Measurements from ENCODE around the gene TNRC6C.
"Not testable (repeated sequence)": the region's sequence is repeated elsewhere in the genome, so short reads cannot be mapped to it uniquely, and the experiment has no call there.

Gene TNRC6C

DNA sequence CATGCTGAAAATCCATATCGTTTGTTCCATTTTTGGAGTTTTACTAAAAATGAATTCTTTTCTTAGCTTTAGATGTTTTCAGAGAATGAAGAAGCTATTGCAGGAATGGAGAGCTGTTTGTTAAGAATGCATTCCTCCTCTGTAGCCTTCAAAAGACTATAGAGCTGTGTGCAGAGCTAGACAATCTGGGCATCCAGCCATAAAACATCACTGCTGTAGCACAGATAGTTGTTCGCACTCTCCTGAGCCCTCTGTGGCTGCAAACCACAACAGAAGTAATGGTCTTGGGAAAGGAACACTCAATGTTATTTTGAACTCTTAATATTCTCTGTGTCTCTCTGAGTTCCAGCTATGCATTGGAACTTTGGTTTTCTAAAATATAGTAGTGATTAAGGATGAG lies 4.9 kb downstream of the TNRC6C start:
- peak; percentile 70 for DNase-seq (ENCODE audit: low spot score)

DNA sequence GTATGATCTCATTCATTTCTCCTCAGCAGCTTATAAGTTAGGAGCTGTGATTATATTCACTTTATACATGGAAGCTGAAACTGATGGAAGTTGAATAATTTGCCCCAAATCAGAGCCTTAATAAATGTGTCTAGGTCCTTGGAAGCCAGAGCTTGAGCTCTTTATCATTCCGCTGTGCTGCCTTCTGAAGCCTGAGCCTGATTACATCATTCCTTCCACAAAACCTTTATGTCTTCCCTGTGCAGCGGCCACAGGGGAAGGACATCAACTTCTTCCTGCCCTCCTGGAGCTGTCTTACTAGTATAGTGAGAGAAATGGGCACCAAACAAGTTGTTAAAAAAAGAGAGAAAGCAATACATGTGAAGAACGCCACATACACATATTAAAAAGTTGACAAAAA lies 6.8 kb downstream of the TNRC6C start:
- no peak for DNase-seq (ENCODE audit: low spot score)

DNA sequence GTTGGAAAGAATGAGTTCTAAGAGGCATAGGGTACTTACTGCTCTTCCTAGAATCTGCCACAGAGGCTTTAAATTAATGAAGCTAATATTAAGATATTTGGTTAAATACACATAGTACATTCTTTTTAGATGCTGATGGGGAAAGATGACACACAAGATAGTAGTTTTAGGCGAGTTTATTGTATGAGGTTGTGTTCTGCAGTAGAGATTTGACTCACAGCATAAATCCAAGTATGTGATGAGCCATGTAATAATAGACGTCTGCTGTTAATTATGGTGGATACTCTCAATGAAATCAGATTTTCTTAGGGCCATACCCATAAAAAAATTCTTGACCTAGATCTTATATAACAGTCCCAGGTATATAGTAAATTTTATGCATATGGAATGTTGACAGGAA lies 8.0 kb downstream of the TNRC6C start:
- no peak for DNase-seq (ENCODE audit: low spot score)

DNA sequence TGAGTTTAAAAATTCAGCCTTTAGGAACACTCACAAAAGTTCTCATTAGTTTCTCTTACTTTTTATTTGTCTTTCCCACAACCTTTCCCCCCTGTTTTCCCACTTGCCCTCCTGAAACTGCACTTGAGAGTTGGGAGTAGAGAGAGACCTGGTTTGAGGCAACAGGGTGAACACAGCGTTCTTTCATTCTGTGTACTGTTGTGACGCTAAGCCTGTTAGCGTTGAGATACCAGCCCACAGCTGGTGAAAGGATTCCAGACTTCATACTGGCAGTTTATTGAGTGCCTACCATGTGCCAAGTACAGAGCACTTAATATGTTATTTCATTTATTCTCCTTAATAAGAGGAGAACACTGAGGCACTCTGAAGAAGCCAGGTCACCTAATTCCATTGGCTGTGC lies 10.3 kb downstream of the TNRC6C start:
- DNase-seq (ENCODE audit: low spot score) = no peak

DNA sequence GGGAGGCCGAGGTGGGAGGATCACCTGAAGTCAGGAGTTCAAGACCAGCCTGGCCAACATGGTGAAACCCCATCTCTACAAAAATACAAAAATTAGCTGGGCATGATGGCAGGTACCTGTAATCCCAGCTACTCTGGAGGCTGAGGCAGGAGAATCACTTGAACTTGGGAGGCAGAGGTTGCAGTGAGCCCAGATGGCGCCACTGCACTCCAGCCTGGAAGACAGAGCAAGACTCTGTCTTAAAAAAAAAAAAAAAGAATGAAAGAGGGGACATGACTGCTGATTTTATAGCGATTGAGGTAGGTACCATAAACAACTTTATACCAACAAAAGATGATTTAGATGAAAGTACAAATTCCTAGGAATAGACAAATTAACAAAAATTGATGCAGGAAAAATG lies 13.8 kb downstream of the TNRC6C start:
- DNase-seq (ENCODE audit: low spot score) = not testable (repeated sequence)

DNA sequence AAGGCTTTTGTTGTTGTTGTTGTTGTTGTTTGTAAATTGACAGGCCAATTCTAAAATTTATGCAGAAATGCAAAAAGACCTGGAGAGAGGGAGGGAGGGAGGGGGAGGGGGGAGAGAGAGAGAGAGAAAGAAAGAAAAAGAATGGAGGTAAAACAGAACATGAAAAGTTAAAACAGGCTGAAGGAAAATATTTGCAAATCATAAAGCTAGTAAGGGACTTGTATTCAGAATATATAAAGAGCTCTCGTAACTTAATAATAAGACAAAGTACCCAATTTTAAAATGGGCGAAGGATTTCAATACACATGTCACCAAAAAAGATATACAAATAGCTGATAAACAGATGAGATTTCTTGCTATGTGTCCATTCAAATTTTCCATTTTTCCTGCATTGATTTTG lies 15.4 kb downstream of the TNRC6C start:
- DNase-seq (ENCODE audit: low spot score) = no peak

DNA sequence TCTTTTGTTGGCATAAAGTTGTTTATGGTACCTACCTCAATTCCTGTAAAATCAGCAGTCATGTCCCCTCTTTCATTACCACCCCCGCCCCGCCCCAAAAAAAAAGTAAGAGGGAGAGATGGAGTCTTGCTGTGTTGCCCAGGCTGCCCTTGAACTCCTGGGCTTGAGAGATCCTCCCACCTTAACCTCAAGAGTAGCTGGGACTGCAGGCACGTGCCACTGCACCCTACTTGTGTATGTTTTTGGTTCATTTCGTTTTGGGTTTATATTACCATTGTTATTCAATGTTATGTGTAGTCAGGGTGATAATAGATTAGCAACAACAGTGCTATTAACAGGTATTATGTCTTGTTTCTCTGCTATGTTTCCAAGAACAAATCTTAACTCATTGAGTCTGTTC lies 15.9 kb downstream of the TNRC6C start:
- DNase-seq (ENCODE audit: low spot score) = no peak

DNA sequence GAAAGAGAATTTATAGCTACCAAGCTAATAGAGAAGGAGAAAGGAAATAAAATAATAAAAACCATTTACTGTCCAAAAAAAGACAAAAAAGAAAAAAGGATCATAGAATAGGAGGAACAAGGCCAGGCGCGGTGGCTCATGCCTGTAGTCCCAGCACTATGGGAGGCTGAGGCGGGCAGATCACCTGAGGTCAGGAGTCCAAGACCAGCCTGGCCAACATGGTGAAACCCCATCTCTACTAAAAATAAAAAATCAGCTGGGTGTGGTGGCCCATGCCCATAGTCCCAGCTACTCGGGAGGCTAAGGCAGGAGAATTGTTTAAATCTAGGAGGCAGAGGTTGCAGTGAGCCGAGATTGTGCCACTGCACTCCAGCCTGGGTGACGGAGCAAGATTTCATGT lies 23.9 kb downstream of the TNRC6C start:
- not testable (repeated sequence) for DNase-seq (ENCODE audit: low spot score)

DNA sequence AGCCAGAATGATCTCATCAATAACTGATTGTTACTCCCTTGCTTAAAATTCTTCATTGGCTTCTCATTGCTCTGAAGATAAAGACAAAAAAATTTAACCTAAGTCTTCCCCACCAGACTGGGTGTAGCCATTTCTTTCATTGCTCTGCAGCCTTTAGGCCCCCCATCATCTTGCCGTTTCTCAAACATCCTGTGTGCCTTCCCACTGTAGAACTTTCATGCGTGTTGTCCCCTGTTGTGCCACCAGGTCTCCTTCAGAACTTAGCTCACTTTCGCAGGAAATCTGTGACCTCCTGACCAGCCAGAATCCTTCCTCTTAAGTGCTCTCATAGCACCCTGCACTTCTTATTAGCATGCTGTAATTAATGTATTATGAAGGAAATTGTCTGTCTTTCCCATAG lies 31.8 kb downstream of the TNRC6C start:
- no peak for DNase-seq (ENCODE audit: low spot score)

DNA sequence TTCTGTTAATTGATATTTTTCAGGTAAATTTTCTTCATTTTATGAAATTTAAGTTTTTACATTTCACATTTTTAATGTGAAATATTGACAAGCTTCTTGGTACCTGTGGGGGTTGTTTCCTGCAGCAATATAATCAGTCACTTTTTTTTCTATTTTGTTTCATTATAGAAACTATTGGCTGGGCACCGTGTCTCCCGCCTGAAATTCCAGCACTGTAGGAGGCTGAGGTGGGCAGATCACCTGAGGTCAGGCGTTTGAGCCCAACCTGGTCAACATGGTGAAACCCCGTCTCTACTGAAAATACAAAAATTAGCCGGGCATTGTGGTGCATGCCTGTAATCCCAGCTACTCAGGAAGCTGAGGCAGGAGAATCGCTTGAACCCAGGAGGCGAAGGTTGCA lies 35.2 kb downstream of the TNRC6C start:
- DNase-seq (ENCODE audit: low spot score) = not testable (repeated sequence)

DNA sequence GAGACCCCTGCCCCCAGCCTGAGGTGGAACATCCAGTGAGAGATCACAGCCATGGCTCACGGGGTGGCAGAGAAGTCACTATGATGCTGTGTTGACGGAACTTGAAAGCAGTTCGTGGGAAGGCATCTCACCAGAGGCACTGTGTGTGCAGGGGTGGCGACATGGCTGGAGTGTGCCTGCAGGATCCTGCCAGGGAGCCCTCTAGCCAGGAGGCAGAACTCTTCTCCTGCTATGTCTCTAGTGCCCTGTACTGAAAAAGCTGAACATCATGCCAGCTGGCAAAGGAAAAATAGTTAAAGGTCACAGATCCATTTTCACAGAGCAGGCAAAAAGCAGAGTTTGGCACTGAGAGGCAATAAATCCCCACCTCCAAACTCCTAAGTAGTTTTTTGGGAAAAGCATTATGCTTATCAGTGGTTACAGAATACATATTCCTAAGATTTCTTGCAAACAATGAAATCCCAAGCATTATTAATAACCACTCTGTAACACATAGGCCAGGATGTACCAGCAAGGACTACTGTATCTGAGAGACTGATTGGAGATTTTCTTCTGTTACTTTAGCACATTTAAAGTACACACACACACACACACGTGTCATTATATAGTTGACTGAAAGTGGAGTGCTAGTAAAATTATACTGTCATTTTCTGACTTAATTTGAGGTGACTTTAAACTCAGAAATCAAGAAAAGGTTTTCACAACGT lies 36.8 kb downstream of the TNRC6C start:
- no peak for DNase-seq (ENCODE audit: low spot score)

DNA sequence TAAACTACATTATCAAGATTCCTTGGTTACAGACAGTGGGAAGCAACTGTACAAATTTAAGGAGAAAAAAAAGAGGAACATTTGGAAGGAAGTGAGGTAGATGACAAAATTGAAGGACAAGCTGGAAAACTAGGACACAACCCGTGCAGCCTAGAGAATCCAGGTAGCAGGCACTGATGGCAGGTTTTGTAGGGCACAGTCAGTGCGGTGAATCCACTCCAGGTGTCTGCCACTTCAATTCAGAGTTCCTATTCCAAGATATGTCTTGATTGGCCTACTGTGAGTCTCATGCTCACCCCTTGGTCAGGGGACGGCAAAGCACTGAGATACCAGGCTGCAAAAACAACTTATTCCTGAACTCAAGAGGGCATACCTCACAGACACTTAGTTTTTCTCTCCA lies 37.8 kb downstream of the TNRC6C start:
- DNase-seq (ENCODE audit: low spot score) = no peak

DNA sequence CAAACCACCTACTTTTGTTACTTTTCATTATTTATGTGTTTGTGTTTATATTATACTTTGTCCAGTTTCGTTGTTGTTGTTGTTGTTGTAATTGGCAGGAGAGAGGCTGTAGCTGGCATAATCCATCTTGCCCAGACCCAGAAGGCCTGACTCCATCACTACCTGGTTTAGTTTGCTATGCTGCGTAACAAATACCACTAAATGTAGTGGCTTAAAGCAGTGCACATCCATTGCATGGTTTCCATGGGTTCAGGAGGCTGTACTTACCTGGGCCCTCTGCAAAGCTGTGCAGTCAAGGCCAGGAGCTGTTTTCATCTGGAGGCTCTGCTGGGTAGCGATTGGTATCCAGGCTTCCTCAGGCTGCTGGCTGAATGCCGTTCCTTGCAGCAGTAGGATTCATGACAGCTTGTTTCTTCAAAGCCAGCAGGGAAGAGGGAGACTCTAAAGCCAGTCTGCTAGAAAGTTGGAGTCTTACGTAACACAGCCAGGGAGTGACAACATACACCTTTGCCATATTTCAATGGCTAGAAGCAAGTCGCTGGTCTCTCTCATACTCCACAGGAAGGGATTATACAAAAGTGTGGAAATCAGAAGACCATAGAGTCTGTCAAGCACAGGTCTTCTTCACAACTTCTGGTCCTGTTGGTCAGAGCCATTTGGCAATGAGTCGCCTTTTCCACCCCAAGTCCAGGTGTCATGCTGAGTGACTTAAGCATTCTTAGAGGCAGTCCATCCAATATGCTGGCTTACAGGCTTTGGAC lies 41.1 kb downstream of the TNRC6C start:
- DNase-seq (ENCODE audit: low spot score) = no peak

DNA sequence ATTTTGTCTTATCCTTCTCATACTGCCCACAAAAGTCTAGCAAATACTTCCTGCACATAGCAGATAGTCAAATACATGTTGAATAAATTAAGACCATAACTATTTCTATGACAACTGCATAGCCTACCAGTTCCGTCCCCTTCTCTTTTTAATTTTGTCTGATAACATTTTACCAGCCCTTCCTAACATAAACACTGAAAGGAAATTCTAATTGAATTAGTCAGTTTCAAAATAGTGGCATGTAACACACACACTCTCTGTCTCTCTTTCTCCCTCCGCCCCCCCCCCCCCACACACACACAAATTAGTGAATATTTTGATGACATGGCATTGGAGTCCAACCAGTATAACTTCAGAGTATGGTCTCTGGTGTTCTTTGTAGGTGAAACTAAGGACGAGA lies 41.8 kb downstream of the TNRC6C start:
- DNase-seq (ENCODE audit: low spot score) = no peak

DNA sequence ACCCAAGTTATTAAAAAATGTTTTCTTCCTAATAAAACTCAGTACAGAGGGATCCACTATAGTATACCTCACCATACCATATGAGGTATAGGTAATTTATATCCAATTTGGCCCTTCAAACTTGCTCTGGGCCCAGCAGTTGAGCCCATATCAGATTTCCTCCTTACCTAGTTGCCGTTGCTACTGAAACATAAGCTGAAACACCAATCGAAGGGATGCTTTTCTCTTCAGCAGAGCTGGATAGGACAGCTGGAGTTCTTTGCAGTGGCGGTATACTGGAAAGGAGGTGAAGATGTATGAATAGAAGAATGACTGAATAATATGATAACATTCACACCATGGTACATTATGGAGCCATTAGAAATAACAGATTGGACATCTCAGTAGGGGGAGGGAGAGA lies 42.7 kb downstream of the TNRC6C start:
- DNase-seq (ENCODE audit: low spot score) = no peak

DNA sequence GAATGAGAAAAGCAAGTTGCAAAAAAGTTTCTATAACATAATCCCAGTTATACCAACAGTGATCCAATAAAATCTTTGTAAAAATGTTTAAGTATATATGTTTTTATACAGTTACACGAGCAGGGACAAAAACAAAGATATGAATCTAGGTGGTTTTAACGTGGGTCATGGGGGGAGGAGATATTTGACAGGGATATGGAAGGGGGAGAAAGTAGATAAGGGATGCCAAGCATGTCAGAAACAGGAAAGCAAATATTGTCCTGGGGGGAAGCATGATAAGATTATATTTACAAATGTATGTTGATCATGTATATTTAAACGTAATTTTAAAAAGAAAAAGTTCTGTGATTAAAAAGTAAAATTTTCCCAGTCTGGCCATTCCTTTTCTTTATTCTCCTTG lies 43.1 kb downstream of the TNRC6C start:
- DNase-seq (ENCODE audit: low spot score) = no peak

DNA sequence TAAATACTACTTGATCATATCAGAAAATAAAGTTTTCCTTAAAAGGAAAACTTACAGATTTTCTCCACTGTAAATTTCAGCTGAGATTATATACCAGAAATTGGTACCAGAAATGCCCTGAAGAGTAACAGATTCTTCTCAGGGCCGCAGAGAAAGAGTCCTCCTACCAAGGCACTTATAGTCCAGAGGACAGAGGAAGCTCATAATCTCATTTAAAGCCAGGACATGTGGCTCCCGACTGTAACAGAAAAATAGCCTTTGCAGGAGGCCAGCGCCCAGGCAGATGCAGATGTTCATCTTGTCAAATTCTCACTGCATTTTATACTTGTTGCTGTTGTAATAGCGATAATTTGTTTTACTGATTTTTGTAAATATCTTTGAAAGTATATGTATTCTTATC lies 43.7 kb downstream of the TNRC6C start:
- no peak for DNase-seq (ENCODE audit: low spot score)

DNA sequence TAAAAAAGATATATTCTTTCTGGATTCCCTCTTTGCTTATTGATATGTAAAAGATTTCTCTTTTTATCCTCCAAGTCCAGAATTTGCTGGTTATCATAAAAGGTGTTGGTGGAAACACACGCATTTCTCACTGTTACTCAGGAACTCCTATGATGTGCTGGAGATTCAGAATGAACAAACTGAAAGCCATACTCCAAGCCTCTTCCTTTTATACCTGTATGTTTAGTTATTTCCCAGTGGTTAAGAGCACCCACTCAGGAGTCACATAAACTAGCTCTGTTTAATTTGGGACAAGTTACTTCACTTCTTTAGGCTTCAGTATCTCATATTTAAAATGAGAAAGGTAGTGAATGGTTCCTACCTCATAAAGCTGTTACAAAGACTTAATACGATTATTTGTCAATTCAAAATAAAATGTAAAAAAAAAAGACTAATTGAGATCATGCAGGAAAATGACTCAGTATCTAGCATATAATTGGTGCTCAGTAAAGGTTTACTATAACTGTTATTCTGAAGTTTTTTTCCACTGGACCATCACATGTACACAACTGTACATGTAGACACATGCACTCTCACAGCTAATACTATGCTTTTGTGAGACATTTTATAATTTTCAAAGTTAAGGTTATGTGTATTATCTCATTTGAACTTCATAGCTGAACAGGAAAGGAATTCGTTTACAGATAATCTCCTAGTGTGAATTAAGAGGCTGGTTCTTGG lies 47.1 kb downstream of the TNRC6C start:
- DNase-seq (ENCODE audit: low spot score) = no peak

DNA sequence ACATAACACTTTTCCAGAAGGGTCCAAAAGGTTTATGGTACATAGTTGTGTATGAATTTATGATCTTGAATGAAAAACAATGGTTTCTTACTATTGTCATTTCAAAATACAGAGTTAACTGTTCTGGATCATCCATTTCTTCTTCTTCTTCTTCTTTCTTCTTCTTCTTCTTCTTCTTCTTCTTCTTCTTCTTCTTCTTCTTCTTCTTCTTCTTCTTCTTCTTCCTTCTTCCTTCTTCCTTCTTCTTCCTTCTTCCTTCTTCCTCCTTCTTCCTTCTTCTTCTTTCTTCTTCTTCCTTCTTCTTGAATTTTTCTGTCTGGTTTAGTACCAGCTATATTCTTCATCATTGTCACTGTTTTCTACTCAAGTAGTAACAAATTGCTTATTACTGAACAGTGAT lies 47.8 kb downstream of the TNRC6C start:
- DNase-seq (ENCODE audit: low spot score) = no peak

DNA sequence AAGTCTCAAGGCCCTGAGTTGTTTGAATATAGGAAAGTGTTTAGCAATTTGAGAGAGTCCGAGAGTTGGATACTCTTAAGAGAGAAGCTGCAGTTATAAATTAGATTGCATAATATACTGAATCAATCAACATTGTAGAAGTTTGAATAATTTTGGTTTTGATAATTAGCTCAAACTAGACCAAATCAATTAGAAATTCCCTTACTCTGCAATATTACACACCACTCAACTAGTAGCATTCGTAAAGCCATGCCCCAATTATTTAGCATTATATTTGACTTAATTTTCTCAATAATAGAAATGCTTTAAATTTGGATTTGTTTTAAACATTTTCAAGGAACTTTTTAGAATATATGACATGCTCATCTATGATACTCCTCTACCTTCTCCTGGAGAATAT lies 49.1 kb downstream of the TNRC6C start:
- no peak for DNase-seq (ENCODE audit: low spot score)

DNA sequence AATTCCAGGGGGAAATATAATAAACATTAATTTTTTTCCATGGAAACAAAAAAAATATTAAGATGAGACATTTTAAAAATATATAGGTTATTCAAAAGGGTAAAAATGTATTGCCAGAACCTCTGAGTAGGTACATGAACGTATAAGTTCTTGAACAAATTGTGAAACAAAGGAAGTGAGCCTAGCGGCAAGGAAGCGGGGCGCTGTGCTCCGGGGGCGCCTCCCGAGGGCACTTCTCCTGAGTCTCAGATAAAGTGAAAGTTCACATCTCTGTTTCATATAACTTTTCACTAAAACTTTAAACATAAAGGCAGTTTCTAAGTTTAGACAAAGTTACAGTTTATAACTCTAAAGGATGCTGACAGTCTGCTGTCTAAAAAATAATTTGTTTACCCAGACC lies 52.3 kb downstream of the TNRC6C start:
- DNase-seq (ENCODE audit: low spot score) = no peak

DNA sequence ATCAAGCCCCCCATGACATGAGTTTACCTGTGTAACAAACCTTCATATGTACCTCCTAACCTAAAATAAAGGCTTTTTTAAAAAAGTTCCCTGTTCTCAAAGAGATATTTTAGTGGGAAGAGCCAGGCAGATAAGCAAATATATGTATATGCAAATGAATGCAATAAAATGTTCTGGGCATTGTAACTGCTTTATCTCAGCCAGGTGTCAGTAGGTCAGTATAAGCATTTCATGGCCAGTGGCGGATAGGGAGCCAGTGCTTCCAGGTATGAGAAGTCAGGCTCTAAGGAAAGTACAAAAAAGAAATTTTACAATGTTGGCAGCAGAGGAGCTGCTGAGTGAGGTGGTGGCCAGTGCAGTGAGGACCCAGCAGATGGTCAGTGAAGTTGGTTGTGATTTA lies 53.9 kb downstream of the TNRC6C start:
- DNase-seq (ENCODE audit: low spot score) = no peak
